GDM1 (cell line): Measurements from ENCODE around the gene BAD.
"Not testable (repeated sequence)": the region's sequence is repeated elsewhere in the genome, so short reads cannot be mapped to it uniquely, and the experiment has no call there.

ENCODE experiments used
- DNase-seq: peaks from one replicate; lab custom pipeline; 2025; lab: John Stamatoyannopoulos, UW

Gene BAD

GRCh38 chr11:64256300-64256699 is 28.2 kb downstream of the BAD start:
- no peak for DNase-seq

- no peak for DNase-seq
These were observed 29.0 kb downstream of the BAD start for GRCh38 chr11:64255135-64256128.

GRCh38 chr11:64254326-64254725 is 30.1 kb downstream of the BAD start:
- no peak for DNase-seq

- no peak for DNase-seq
These were observed 31.0 kb downstream of the BAD start for GRCh38 chr11:64253481-64253880.

GRCh38 chr11:64253043-64253442 is 31.4 kb downstream of the BAD start:
- no peak for DNase-seq

GRCh38 chr11:64252003-64252872 is 32.2 kb downstream of the BAD start:
- DNase-seq = no peak

- DNase-seq = no peak
These were observed 32.8 kb downstream of the BAD start for GRCh38 chr11:64251753-64252002.

GRCh38 chr11:64251016-64251752 is 33.3 kb downstream of the BAD start, which contains the start of gene PLCB3:
PLCB3 (plus strand) TSS chr11:64251530; CDS start chr11:64251650, 120 bp downstream.
- no peak for DNase-seq

- no peak for DNase-seq
These were observed 34.0 kb downstream of the BAD start for GRCh38 chr11:64250415-64251015.

GRCh38 chr11:64249563-64250414 is 34.7 kb downstream of the BAD start:
- DNase-seq = no peak

GRCh38 chr11:64249038-64249437 is 35.4 kb downstream of the BAD start:
- no peak for DNase-seq

- no peak for DNase-seq
These were observed 35.9 kb downstream of the BAD start for GRCh38 chr11:64248578-64248977.

GRCh38 chr11:64247729-64248531 is 36.5 kb downstream of the BAD start:
- no peak for DNase-seq

GRCh38 chr11:64246871-64247728 is 37.4 kb downstream of the BAD start, which contains the start of gene PPP1R14B:
PPP1R14B (minus strand) TSS chr11:64246943; CDS start chr11:64246673, 270 bp downstream.
- DNase-seq = peak; percentile 69

GRCh38 chr11:64246621-64246870 is 37.9 kb downstream of the BAD start:
- DNase-seq = not testable (repeated sequence)

GRCh38 chr11:64245797-64246620 is 38.5 kb downstream of the BAD start:
- no peak for DNase-seq

- DNase-seq = no peak
These were observed 39.1 kb downstream of the BAD start for GRCh38 chr11:64245401-64245796.

- no peak for DNase-seq
These were observed 39.5 kb downstream of the BAD start for GRCh38 chr11:64244966-64245365.
